Measurements from ENCODE around the gene DENND1A. TPM values are rescaled to one million over a fixed set of nuclear protein-coding genes. Genes with fewer than 3 reads are reported as not detected.

Gene DENND1A
- total and polyA plus RNA-seq, 2 of the 13 experiments (the other 11 are each of a cell fraction or from before 2014, with no cell fraction given): 14.8 to 30.1 TPM

GRCh38 chr9:123435471-123435870 is 494.5 kb downstream of the DENND1A start:
- Histone ChIP-seq H3K9ac (ENCODE audit: insufficient read depth, low read depth, low read length) (peak overlapping the region; percentile 19; the same call in 1 of the 2 replicates), H3K4me2 (ENCODE audit: low read depth, low read length) (peak overlapping the region; percentile 63), H3K79me2 (ENCODE audit: insufficient read depth, low read length) (no peaks in the 10 kb centered on the region), H3K4me1 (ENCODE audit: insufficient read depth, low read length) (peaks cover 46% of the 10 kb centered on the region), H3K27ac (ENCODE audit: extremely low read length, insufficient read depth, low read length) (peak overlapping the region; percentile 69), H4K20me1 (ENCODE audit: insufficient read depth, low read length) (no peaks in the 10 kb centered on the region), H3K9me3 (ENCODE audit: low read length) (no peaks in the 10 kb centered on the region), H3K4me3 (replicated peaks in 1 of 3; ENCODE audit: insufficient read depth in 1 of 3, low read depth in 2 of 3, low read length in 3 of 3) (peak overlapping the region in 2 of 3 experiments; percentile 19 to 34; a peak in 2 of 6 replicates), H2AFZ (ENCODE audit: low read length) (no peak overlapping the region), H3K36me3 (replicated peaks in 1 of 2; ENCODE audit: control insufficient read depth in 1 of 2, insufficient read depth in 2 of 2, low read length in 2 of 2) (peaks cover 8 to 20% of the 10 kb centered on the region in 2 experiments), H3K27me3 (ENCODE audit: control insufficient read depth in 1 of 2, insufficient read depth in 2 of 2, low read length in 2 of 2) (no peaks in the 10 kb centered on the region)
- FAIRE-seq (peak; percentile 57), DNase-seq (ENCODE audit: low spot score) (peak; percentile 66), ATAC-seq (peak; percentile 79)
- CTCF ChIA-PET (ENCODE audit: low intra/inter-chr PET ratio, low total read pairs): no interaction called here
- in situ Hi-C loops (cut with HindIII; ENCODE audit: extremely low pct_ligation_motif_present, low pct_unique_long_range_greater_than_20kb): no loop called here
- intact Hi-C loops (cut with micrococcal nuclease; ENCODE audit: unreplicated experiment): loop anchor here (2.0 kb wide), 1 partner anchor 31 kb away; no protein-coding TSS in a partner anchor
- 31% methylated on average over 2 of the region's 2 CpGs for WGBS (ENCODE audit: low lambda C conversion rate)
- POLR2A ChIA-PET: interaction anchor here (1.7 to 2.3 kb wide), 3 partner anchors 30 to 35 kb away, joined by 6 to 8 read pairs (median 7); no protein-coding TSS in a partner anchor
- BruUV-seq (replicated peaks): no TSS peak
- TF ChIP-seq ZNF850 (CRISPR knock-in tag; conservative IDR thresholded peaks at IDR 0.05) (no peak), ZNF205 (CRISPR knock-in tag; IDR thresholded peaks at IDR 0.05) (0 out of 2 replicates have a peak, but pooled peaks have one; percentile 38), RBM22 (optimal IDR thresholded peaks at IDR 0.05; ENCODE audit: low read length) (peak; percentile 12), HIVEP1 (CRISPR knock-in tag; IDR thresholded peaks at IDR 0.05) (0 out of 2 replicates have a peak, but pooled peaks have one; percentile 37), ARID3A (IDR thresholded peaks at IDR 0.05; ENCODE audit: low read depth, low read length) (peak; percentile 41; the same call in 1 of the 2 replicates), NCOR1 (IDR thresholded peaks at IDR 0.05; ENCODE audit: borderline replicate concordance, low read length) (peak; percentile 68; the same call in 1 of the 2 replicates), KDM6A (CRISPR knock-in tag; IDR thresholded peaks at IDR 0.05; ENCODE audit: low read depth) (peak; percentile 43; the same call in 1 of the 2 replicates), HNF4G (IDR thresholded peaks at IDR 0.05; ENCODE audit: borderline replicate concordance, low read depth, low read length) (peak; percentile 64), HNF4G (CRISPR knock-in tag; IDR thresholded peaks at IDR 0.05; ENCODE audit: borderline replicate concordance, low read depth) (no peak), KMT2A (CRISPR knock-in tag; IDR thresholded peaks at IDR 0.05) (0 out of 2 replicates have a peak, but pooled peaks have one; percentile 37), EP300 (IDR thresholded peaks at IDR 0.05; ENCODE audit: low read depth in 2 of 2, low read length in 2 of 2) (peak in 1 of 2 experiments; percentile 78; a peak in 1 of 4 replicates), EP300 (CRISPR knock-in tag; IDR thresholded peaks at IDR 0.05; ENCODE audit: borderline replicate concordance) (no peak), ELF1 (CRISPR knock-in tag; IDR thresholded peaks at IDR 0.05) (no peak), ZBTB7B (CRISPR knock-in tag; IDR thresholded peaks at IDR 0.05) (peak; percentile 34; the same call in 1 of the 2 replicates), NCOA1 (CRISPR knock-in tag; IDR thresholded peaks at IDR 0.05) (0 out of 2 replicates have a peak, but pooled peaks have one; percentile 70), PCBP1 (IDR thresholded peaks at IDR 0.05; ENCODE audit: borderline replicate concordance, low read depth, low read length) (no peak), SOX13 (IDR thresholded peaks at IDR 0.05) (0 out of 2 replicates have a peak, but pooled peaks have one; percentile 17), SOX13 (CRISPR knock-in tag; conservative IDR thresholded peaks at IDR 0.05 in 1 of 2, IDR thresholded peaks at IDR 0.05 in 1 of 2) (peak in 1 of 2 experiments; percentile 70; a peak in 2 of 4 replicates), ASH2L (IDR thresholded peaks at IDR 0.05; ENCODE audit: insufficient read length, low read depth, low read length) (peak; percentile 58), ZFX (CRISPR knock-in tag; IDR thresholded peaks at IDR 0.05; ENCODE audit: low read depth) (0 out of 2 replicates have a peak, but pooled peaks have one; percentile 21), EZH2 (conservative IDR thresholded peaks at IDR 0.05; ENCODE audit: low read depth, low read length) (no peak), NFIC (IDR thresholded peaks at IDR 0.05; ENCODE audit: low read length) (0 out of 2 replicates have a peak, but pooled peaks have one; percentile 45)
- TF ChIP-seq, protein P1, sequence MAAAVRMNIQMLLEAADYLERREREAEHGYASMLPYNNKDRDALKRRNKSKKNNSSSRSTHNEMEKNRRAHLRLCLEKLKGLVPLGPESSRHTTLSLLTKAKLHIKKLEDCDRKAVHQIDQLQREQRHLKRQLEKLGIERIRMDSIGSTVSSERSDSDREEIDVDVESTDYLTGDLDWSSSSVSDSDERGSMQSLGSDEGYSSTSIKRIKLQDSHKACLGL (CRISPR knock-in tag; IDR thresholded peaks at IDR 0.05): no peak
- TF ChIP-seq, protein P2, sequence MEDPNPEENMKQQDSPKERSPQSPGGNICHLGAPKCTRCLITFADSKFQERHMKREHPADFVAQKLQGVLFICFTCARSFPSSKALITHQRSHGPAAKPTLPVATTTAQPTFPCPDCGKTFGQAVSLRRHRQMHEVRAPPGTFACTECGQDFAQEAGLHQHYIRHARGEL (CRISPR knock-in tag; IDR thresholded peaks at IDR 0.05): no peak
